Caco-2 (cell line): ENCODE results near the gene RXYLT1. TPM values are rescaled to one million over a fixed set of nuclear protein-coding genes. Genes with fewer than 3 reads are reported as not detected.

Experiments used
- BruUV-seq: library from RNA; stranded (reverse); fragments of 400-500 nt; replicated peaks from 2 replicates; lab custom pipeline; 2021; lab: Mats Ljungman, UMichigan
- CTCF ChIA-PET: fragments of 300-600 bp; sonication (Branson Sonifier 250); formaldehyde crosslinking; loops from one replicate; lab custom pipeline; 2022; ENCODE audit warnings: antibody characterized with exemption; lab: Charles Lee
- POLR2A ChIA-PET: fragments of 300-600 bp; sonication (Branson Sonifier 250); formaldehyde crosslinking; loops from one replicate; lab custom pipeline; 2022; ENCODE audit warnings: antibody characterized with exemption; lab: Charles Lee
- DNase-seq, 2 experiments: peaks; one replicate each; pipeline versions ENCODE4 v3.0.0 to v3.0.0-alpha.2; 2020 to 2022
- H3K27me3 ChIP-seq: replicated peaks from 2 replicates; pipeline ENCODE4 v1.6.0; 2011; ENCODE audit warnings: low read length; ENCODE audit not compliant: control insufficient read depth, insufficient read depth
- H3K36me3 ChIP-seq: 2 replicates; pipeline ENCODE4 v1.5.1; 2011; ENCODE audit warnings: low read length; ENCODE audit not compliant: control insufficient read depth, insufficient read depth
- H3K4me1 ChIP-seq: fragments of 250-450 bp; sonication (Bioruptor Pico); 2 replicates; pipeline ENCODE4 v1.5.1; 2020; ENCODE audit warnings: mild to moderate bottlenecking
- H3K4me3 ChIP-seq: 2 replicates; pipeline ENCODE4 v1.5.1; 2011; ENCODE audit warnings: low read depth, mild to moderate bottlenecking, control low read depth, low read length
- H3K9me3 ChIP-seq: fragments of 250-450 bp; sonication (Bioruptor Pico); 2 replicates; pipeline ENCODE4 v1.5.1; 2020; ENCODE audit warnings: mild to moderate bottlenecking, moderate library complexity
- H3K27ac Mint-ChIP-seq: one replicate; pipeline ENCODE4 v1.8.0; 2022; ENCODE audit warnings: mixed read lengths; ENCODE audit not compliant: unreplicated experiment
- H3K27me3 Mint-ChIP-seq: one replicate; pipeline ENCODE4 v1.8.0; 2022; ENCODE audit warnings: mixed read lengths; ENCODE audit not compliant: insufficient read depth, unreplicated experiment
- H3K36me3 Mint-ChIP-seq: one replicate; pipeline ENCODE4 v1.8.0; 2022; ENCODE audit warnings: mild to moderate bottlenecking, mixed read lengths; ENCODE audit not compliant: insufficient read depth, unreplicated experiment
- H3K4me1 Mint-ChIP-seq: one replicate; pipeline ENCODE4 v1.8.0; 2022; ENCODE audit warnings: low read depth, mixed read lengths; ENCODE audit not compliant: unreplicated experiment
- H3K4me3 Mint-ChIP-seq: one replicate; pipeline ENCODE4 v1.8.0; 2022; ENCODE audit warnings: mild to moderate bottlenecking, moderate library complexity, mixed read lengths; ENCODE audit not compliant: unreplicated experiment
- H3K9me3 Mint-ChIP-seq: one replicate; pipeline ENCODE4 v1.8.0; 2022; ENCODE audit warnings: mixed read lengths; ENCODE audit not compliant: unreplicated experiment
- intact Hi-C: fragments of 100-400 bp; cut with micrococcal nuclease; formaldehyde crosslinking; loops from one replicate; pipeline ENCODE4 v1.10.0; 2022; ENCODE audit not compliant: unreplicated experiment
- total RNA-seq: library from RNA; stranded (reverse); gene quantifications from 2 replicates; pipeline ENCODE4 v1.2.3, GENCODE V29; 2022
- TF ChIP-seq, protein P1 (sequence below), 2 experiments: fragments of 200-600 bp in 1 of 2; IDR thresholded peaks; 1 replicate in 1 of 2; 2 replicates in 1 of 2; pipeline versions ENCODE4 v1.5.1 to v1.8.0; 2011 to 2022; ENCODE audit warnings: antibody characterized with exemption in 1 of 2, control low read depth in 1 of 2, inconsistent platforms in 1 of 2, low read depth in 1 of 2, low read length in 1 of 2, mild to moderate bottlenecking in 1 of 2, moderate library complexity in 1 of 2; ENCODE audit not compliant: insufficient read depth in 1 of 2, severe bottlenecking in 1 of 2, unreplicated experiment in 1 of 2

RXYLT1 gene
- total RNA-seq, 1 experiment from 2014 or later = 9.1 TPM

DNA sequence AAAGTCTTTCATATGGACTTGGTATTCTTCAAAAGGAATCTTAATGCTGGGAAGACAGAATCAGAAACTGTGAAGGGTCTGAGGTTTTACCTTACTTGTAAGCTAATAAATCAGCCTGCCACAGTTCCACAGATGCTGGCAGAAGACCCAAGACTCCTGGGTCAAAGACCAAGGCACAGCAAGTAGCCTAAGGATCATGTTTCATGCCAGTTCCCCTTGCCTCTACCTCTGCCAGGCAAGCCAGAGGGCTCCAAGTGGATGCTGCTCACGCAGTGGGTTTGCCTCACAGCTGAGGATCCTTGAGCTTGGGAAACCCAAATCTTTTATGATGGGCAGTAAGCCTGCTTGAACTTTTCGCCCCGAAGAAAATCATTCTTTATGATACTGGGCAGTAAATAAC is 15.2 kb upstream of the RXYLT1 start:
- H3K36me3 Mint-ChIP-seq = no peaks in the 10 kb centered on the region
- Histone ChIP-seq H3K4me1 (no peaks in the 10 kb centered on the region), H3K27me3 (no peaks in the 10 kb centered on the region), H3K4me3 (no peak overlapping the region), H3K36me3 (no peaks in the 10 kb centered on the region), H3K9me3 (no peaks in the 10 kb centered on the region)
- no peak for DNase-seq
- peak overlapping the region; percentile 28 for H3K27ac Mint-ChIP-seq
- peaks cover 12% of the 10 kb centered on the region for H3K27me3 Mint-ChIP-seq
- H3K4me3 Mint-ChIP-seq = no peak overlapping the region
- no peaks in the 10 kb centered on the region for H3K9me3 Mint-ChIP-seq
- POLR2A ChIA-PET = no interaction called here
- BruUV-seq = no TSS peak
- H3K4me1 Mint-ChIP-seq = no peaks in the 10 kb centered on the region
- CTCF ChIA-PET = no interaction called here
- TF ChIP-seq, protein P1, sequence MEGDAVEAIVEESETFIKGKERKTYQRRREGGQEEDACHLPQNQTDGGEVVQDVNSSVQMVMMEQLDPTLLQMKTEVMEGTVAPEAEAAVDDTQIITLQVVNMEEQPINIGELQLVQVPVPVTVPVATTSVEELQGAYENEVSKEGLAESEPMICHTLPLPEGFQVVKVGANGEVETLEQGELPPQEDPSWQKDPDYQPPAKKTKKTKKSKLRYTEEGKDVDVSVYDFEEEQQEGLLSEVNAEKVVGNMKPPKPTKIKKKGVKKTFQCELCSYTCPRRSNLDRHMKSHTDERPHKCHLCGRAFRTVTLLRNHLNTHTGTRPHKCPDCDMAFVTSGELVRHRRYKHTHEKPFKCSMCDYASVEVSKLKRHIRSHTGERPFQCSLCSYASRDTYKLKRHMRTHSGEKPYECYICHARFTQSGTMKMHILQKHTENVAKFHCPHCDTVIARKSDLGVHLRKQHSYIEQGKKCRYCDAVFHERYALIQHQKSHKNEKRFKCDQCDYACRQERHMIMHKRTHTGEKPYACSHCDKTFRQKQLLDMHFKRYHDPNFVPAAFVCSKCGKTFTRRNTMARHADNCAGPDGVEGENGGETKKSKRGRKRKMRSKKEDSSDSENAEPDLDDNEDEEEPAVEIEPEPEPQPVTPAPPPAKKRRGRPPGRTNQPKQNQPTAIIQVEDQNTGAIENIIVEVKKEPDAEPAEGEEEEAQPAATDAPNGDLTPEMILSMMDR (IDR thresholded peaks at IDR 0.05; ENCODE audit: insufficient read depth in 1 of 2, low read depth in 1 of 2, low read length in 1 of 2, severe bottlenecking in 1 of 2, unreplicated experiment in 1 of 2) = no peak
- intact Hi-C loops = no loop called here

DNA sequence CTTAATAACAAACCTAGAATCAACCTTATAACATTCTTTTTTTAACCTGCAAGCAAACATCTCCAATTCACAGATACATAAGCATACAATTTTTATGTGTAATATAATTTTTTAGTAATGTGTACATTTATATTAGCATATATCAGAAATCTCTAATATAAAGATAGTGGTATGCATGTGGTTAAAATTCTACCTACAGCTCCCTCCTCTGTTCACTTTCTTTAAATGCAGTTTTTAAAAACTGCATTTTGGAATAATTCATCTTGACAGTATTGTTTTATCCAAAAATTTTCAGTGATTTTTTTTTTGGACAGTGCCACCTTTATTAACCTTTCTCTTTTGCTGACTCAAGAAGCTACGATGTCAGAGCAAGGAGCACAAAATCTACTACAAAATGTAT is 13.2 kb upstream of the RXYLT1 start:
- DNase-seq = no peak
- POLR2A ChIA-PET = no interaction called here
- no peak overlapping the region for H3K4me3 Mint-ChIP-seq
- no peaks in the 10 kb centered on the region for H3K36me3 Mint-ChIP-seq
- H3K9me3 Mint-ChIP-seq = peaks cover 7% of the 10 kb centered on the region
- no peaks in the 10 kb centered on the region for H3K4me1 Mint-ChIP-seq
- intact Hi-C loops = loop anchor here (1.0 kb wide), 1 partner anchor 22 kb away; no protein-coding TSS in a partner anchor
- no peaks in the 10 kb centered on the region for H3K27me3 ChIP-seq
- TF ChIP-seq, protein P1 (IDR thresholded peaks at IDR 0.05; ENCODE audit: insufficient read depth in 1 of 2, low read depth in 1 of 2, low read length in 1 of 2, severe bottlenecking in 1 of 2, unreplicated experiment in 1 of 2) = no peak
- 0 out of 2 replicates have a peak, but pooled peaks cover 6% of the 10 kb centered on the region for H3K9me3 ChIP-seq
- H3K27me3 Mint-ChIP-seq = peaks cover 12% of the 10 kb centered on the region
- no peaks in the 10 kb centered on the region for H3K36me3 ChIP-seq
- H3K4me1 ChIP-seq = no peaks in the 10 kb centered on the region
- BruUV-seq = no TSS peak
- CTCF ChIA-PET = no interaction called here
- H3K27ac Mint-ChIP-seq = no peak overlapping the region
- no peak overlapping the region for H3K4me3 ChIP-seq

- Histone ChIP-seq H3K27me3 (no peaks in the 10 kb centered on the region), H3K4me3 (no peak overlapping the region), H3K4me1 (no peaks in the 10 kb centered on the region), H3K9me3 (0 out of 2 replicates have a peak, but pooled peaks cover 6% of the 10 kb centered on the region), H3K36me3 (no peaks in the 10 kb centered on the region)
- Mint-ChIP-seq H3K4me1 (no peaks in the 10 kb centered on the region), H3K27ac (no peak overlapping the region), H3K4me3 (no peak overlapping the region), H3K9me3 (peaks cover 7% of the 10 kb centered on the region), H3K27me3 (peaks cover 13% of the 10 kb centered on the region), H3K36me3 (no peaks in the 10 kb centered on the region)
- DNase-seq = no peak
- no TSS peak for BruUV-seq
- ChIA-PET POLR2A (no interaction called here), CTCF (no interaction called here)
- intact Hi-C loops = no loop called here
- TF ChIP-seq, protein P1 (IDR thresholded peaks at IDR 0.05; ENCODE audit: insufficient read depth in 1 of 2, low read depth in 1 of 2, low read length in 1 of 2, severe bottlenecking in 1 of 2, unreplicated experiment in 1 of 2) = no peak
These were observed 9.3 kb upstream of the RXYLT1 start for GRCh38 chr12:63770375-63770774.
